Measurements from ENCODE around the gene PARP11. TPM values are rescaled to one million over a fixed set of nuclear protein-coding genes. Genes with fewer than 3 reads are reported as not detected.

Gene PARP11
- total RNA-seq, 4 donors from 2014 or later: 4.3 to 10.7 (median 5.7) TPM

DNA sequence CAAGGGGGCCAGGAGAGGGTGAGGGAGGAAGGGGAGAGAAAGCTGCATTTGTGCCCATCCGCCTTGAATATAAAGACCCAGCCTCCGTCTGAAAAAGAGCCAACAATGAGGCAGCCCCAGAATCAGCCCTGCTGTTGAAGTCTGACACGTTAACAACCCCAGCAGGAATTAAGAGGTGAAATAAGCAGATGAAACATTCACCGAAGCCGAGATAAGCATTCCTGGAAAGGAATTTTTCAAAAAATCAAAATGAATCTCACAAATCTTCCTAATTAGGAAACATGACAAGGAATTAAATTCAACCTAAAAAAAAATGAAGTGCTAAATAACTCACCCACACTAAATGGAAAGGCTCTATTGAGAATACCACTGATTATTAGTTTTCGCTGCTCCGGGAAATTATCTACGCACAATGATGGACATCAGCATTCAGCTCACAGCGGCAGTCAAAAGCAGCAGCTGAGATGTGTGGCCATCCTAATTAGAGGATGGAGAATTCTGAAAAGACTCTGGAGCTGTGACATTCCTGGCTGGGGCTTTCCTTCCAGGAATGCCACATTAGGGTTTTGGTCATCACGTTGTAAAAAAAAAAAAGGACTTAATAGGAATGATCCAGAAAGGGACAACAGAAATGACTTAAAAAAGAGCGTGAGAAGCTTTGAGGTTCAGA, 8.2 kb upstream of the PARP11 start:
- WGBS, 2 donors: 46 to 61% methylated on average over 11 of the region's 11 CpGs
- Histone ChIP-seq H3K9me3 (no peaks in the 10 kb centered on the region), H3K36me3 (no peaks in the 10 kb centered on the region), H3K4me1 (peaks cover 0 to 14% (median 0%) of the 10 kb centered on the region in 4 donors), H3K4me3 (no peak overlapping the region), H3K27ac (no peak overlapping the region), H3K27me3 (peaks cover 0 to 15% of the 10 kb centered on the region in 2 donors)
- no peak for DNase-seq (ENCODE audit: low spot score in 2 of 2)
- no peak for TF ChIP-seq EP300 (IDR thresholded peaks at IDR 0.05)
- TF ChIP-seq, protein P1, sequence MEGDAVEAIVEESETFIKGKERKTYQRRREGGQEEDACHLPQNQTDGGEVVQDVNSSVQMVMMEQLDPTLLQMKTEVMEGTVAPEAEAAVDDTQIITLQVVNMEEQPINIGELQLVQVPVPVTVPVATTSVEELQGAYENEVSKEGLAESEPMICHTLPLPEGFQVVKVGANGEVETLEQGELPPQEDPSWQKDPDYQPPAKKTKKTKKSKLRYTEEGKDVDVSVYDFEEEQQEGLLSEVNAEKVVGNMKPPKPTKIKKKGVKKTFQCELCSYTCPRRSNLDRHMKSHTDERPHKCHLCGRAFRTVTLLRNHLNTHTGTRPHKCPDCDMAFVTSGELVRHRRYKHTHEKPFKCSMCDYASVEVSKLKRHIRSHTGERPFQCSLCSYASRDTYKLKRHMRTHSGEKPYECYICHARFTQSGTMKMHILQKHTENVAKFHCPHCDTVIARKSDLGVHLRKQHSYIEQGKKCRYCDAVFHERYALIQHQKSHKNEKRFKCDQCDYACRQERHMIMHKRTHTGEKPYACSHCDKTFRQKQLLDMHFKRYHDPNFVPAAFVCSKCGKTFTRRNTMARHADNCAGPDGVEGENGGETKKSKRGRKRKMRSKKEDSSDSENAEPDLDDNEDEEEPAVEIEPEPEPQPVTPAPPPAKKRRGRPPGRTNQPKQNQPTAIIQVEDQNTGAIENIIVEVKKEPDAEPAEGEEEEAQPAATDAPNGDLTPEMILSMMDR (IDR thresholded peaks at IDR 0.05): no peak
- TF ChIP-seq POLR2A (IDR thresholded peaks at IDR 0.05): no peak

DNA sequence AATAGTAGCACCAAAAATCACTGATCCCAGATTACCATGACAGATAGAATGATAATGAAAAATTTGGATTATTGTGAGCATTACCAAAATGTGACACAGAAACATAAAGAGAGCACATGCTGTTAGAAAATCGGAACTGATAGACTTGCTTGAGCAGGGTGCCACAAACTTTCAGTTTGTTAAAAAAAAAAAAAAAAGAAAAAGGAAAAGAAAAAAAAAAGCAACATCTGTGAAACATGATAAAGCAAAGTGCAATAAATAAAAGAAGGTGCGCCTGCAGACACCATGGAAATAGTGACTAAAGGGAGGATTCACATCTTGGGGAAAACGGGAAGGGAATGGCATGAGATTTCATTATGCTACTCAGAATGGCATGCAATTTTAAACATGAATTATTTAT, 6.6 kb upstream of the PARP11 start:
- Histone ChIP-seq H3K4me3 (no peak overlapping the region), H3K27me3 (peaks cover 0 to 15% of the 10 kb centered on the region in 2 donors), H3K4me1 (peaks cover 0 to 4% (median 0%) of the 10 kb centered on the region in 4 donors), H3K36me3 (no peaks in the 10 kb centered on the region), H3K27ac (no peak overlapping the region), H3K9me3 (no peaks in the 10 kb centered on the region)
- TF ChIP-seq POLR2A (IDR thresholded peaks at IDR 0.05): no peak
- TF ChIP-seq, protein P1 (IDR thresholded peaks at IDR 0.05): no peak
- TF ChIP-seq EP300 (IDR thresholded peaks at IDR 0.05): no peak
- no peak for DNase-seq (ENCODE audit: low spot score in 2 of 2)
- 81 to 91% methylated on average over 3 of the region's 3 CpGs for WGBS, 2 donors

DNA sequence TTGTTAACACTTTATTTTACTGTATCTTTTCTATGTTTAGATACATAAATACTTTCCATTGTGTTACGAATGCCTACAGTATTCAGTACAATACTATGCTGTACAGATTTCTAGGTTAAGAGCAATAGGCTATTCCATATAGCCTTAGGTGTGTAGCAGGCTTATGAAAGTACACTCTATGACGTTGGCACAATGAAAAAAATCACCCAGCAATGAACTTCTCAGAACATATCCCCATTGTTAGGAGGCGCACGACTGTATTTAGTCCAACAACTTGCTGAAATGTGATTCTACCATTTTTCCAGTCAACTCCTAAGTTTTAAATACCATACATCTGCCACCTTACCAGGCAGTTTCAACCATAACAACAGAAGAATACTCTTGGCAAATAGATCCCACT, 1.8 kb downstream of the PARP11 start:
- Histone ChIP-seq H3K36me3 (no peaks in the 10 kb centered on the region), H3K27me3 (no peaks in the 10 kb centered on the region), H3K9me3 (peaks cover 0 to under 1% (median 0%) of the 10 kb centered on the region in 4 donors), H3K27ac (peak overlapping the region in 1 of 4 donors; percentile 94), H3K4me1 (peaks cover 0 to 34% (median 13%) of the 10 kb centered on the region in 4 donors), H3K4me3 (peak overlapping the region in 1 of 4 donors; percentile 78)
- WGBS, 2 donors: 72 to 85% methylated on average over 4 of the region's 4 CpGs
- TF ChIP-seq EP300 (IDR thresholded peaks at IDR 0.05) (no peak), POLR2A (IDR thresholded peaks at IDR 0.05) (no peak)
- TF ChIP-seq, protein P1 (IDR thresholded peaks at IDR 0.05): no peak
- no peak for DNase-seq (ENCODE audit: low spot score in 2 of 2)

DNA sequence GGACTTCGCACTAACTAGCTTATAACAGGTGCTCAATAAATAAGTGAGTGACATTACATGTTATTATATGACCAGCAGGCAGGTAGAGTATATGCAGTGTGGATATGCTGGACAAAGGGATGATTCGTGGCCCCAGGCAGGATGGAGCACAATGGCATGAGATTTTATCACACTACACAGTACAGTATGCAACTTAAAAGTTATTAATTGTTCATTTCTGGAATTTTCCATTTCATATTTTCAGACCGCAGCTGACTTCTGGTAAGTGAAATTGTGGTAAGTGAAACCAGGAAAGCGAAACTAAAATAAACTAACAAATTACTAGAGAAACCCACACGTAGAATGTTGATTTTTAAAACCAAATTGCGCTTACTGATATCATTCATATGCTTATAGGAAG, 3.3 kb downstream of the PARP11 start:
- Histone ChIP-seq H3K27me3 (no peaks in the 10 kb centered on the region), H3K4me3 (peak overlapping the region in 1 of 4 donors; percentile 4), H3K27ac (peak overlapping the region in 2 of 4 donors; percentile 13 to 42), H3K9me3 (peaks cover 0 to 14% (median 0%) of the 10 kb centered on the region in 4 donors), H3K36me3 (peaks cover 0 to 6% (median 0%) of the 10 kb centered on the region in 3 donors), H3K4me1 (peaks cover 0 to 34% (median 13%) of the 10 kb centered on the region in 4 donors)
- WGBS, 2 donors: 79 to 83% methylated on average over 6 of the region's 6 CpGs
- no peak for DNase-seq (ENCODE audit: low spot score in 2 of 2)
- TF ChIP-seq EP300 (IDR thresholded peaks at IDR 0.05) (no peak), POLR2A (IDR thresholded peaks at IDR 0.05) (no peak)
- TF ChIP-seq, protein P1 (IDR thresholded peaks at IDR 0.05): no peak

DNA sequence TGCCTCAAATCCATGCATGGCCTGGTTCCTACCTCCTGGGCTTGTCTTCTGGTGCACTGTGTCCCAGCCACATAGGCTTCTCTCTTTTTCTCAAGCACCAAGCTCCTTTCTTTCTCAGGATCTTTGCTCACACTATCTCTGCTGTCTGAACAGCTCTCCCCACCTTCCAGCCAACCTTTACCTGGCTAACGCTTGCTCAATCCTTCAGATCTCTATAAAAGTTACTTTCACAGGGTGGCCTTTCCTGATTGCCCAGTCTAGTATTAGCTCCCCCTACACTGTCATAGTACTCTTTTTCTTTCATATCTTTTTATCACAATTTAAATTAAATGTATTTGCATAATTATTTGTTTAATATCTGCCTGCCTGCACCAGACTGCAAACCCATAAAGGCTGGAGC, 3.8 kb downstream of the PARP11 start:
- Histone ChIP-seq H3K9me3 (peaks cover 0 to 15% (median 0%) of the 10 kb centered on the region in 4 donors), H3K27me3 (no peaks in the 10 kb centered on the region), H3K36me3 (peaks cover 0 to 6% (median 0%) of the 10 kb centered on the region in 3 donors), H3K4me1 (peaks cover 0 to 34% (median 13%) of the 10 kb centered on the region in 4 donors), H3K4me3 (peak overlapping the region in 1 of 4 donors; percentile 4), H3K27ac (no peak overlapping the region)
- no peak for DNase-seq (ENCODE audit: low spot score in 2 of 2)
- TF ChIP-seq POLR2A (IDR thresholded peaks at IDR 0.05) (no peak), EP300 (IDR thresholded peaks at IDR 0.05) (no peak)
- TF ChIP-seq, protein P1 (IDR thresholded peaks at IDR 0.05): no peak
- 97 to 100% methylated on average over 1 of the region's 1 CpG for WGBS, 2 donors
